22Rv1 (cell line): ENCODE measurements around the gene CPNE4.

ENCODE experiments used
- ZFX ChIP-seq: fragments of 450-650 bp; IDR thresholded peaks from 2 replicates; pipeline ENCODE4 v1.6.1; 2017; ENCODE audit warnings: antibody characterized with exemption, borderline replicate concordance
- TF ChIP-seq, protein P1 (sequence below): fragments of 450-650 bp; IDR thresholded peaks from 2 replicates; pipeline ENCODE4 v1.5.1; 2017; ENCODE audit warnings: mild to moderate bottlenecking

DNA sequence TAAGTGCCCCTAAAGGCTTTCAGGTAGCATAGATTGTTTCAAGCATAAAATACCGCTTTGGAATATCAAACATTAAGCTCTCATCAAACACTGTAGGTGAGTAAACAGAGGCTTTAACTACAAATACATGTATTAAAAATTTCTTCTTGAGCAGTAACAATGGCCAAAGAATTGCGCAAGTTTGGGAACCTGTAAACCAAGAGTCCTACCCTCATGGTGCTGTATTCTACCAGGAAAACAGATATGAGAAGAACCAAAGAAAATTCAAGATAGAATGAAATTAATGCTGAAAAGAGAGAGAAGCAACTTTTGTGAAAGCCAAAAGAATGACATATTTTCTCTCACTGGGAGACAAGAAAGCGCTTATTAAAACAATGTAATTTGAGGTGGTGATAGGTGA, 45.5 kb downstream of the CPNE4 start:
- no peak for TF ChIP-seq ZFX
- TF ChIP-seq, protein P1, sequence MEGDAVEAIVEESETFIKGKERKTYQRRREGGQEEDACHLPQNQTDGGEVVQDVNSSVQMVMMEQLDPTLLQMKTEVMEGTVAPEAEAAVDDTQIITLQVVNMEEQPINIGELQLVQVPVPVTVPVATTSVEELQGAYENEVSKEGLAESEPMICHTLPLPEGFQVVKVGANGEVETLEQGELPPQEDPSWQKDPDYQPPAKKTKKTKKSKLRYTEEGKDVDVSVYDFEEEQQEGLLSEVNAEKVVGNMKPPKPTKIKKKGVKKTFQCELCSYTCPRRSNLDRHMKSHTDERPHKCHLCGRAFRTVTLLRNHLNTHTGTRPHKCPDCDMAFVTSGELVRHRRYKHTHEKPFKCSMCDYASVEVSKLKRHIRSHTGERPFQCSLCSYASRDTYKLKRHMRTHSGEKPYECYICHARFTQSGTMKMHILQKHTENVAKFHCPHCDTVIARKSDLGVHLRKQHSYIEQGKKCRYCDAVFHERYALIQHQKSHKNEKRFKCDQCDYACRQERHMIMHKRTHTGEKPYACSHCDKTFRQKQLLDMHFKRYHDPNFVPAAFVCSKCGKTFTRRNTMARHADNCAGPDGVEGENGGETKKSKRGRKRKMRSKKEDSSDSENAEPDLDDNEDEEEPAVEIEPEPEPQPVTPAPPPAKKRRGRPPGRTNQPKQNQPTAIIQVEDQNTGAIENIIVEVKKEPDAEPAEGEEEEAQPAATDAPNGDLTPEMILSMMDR: no peak
